Activated CD4-positive, CD25-positive, alpha-beta regulatory T cell treated with anti-CD3 and anti-CD28 coated beads, Interleukin-2, amount 50 U/mL, for 16 hours (primary cell): Measurements from ENCODE around the gene RAD21L1.

Experiments
- DNase-seq: peaks from one replicate; pipeline ENCODE4 v3.0.0-alpha.2; 2020; ENCODE audit warnings: low read depth, low spot score

The RAD21L1 gene

GRCh38 chr20:1293641-1294379 is 68.0 kb downstream of the RAD21L1 start:
- DNase-seq, result no peak

- DNase-seq, result no peak
Measured at GRCh38 chr20:1294497-1294896, 68.7 kb downstream of the RAD21L1 start.

GRCh38 chr20:1295276-1295930 is 69.6 kb downstream of the RAD21L1 start:
- DNase-seq, result no peak

GRCh38 chr20:1296117-1296610 is 70.3 kb downstream of the RAD21L1 start:
- no peak for DNase-seq

- DNase-seq, result no peak
Measured at GRCh38 chr20:1296922-1297321, 71.1 kb downstream of the RAD21L1 start.

GRCh38 chr20:1297486-1297885 is 71.6 kb downstream of the RAD21L1 start:
- no peak for DNase-seq

- DNase-seq, result no peak
Measured at GRCh38 chr20:1298166-1298565, 72.3 kb downstream of the RAD21L1 start.

GRCh38 chr20:1298888-1299511 is 73.2 kb downstream of the RAD21L1 start:
- no peak for DNase-seq

- DNase-seq, result no peak
Measured at GRCh38 chr20:1299522-1299921, 73.7 kb downstream of the RAD21L1 start.

GRCh38 chr20:1300083-1300840 is 74.4 kb downstream of the RAD21L1 start:
- DNase-seq, result no peak

- DNase-seq, result no peak
Measured at GRCh38 chr20:1301031-1301529, 75.2 kb downstream of the RAD21L1 start.

GRCh38 chr20:1302685-1303541 is 77.1 kb downstream of the RAD21L1 start:
- DNase-seq, result no peak

- DNase-seq, result no peak
Measured at GRCh38 chr20:1304710-1305515, 79.1 kb downstream of the RAD21L1 start.
